GM21737 (cell line): Measurements from ENCODE around the gene ADAR.

ENCODE experiments used
- ATAC-seq: cut with Tn5 transposase; IDR thresholded peaks from one replicate; pipeline ENCODE4 v1.9.1; 2021; ENCODE audit warnings: mild to moderate bottlenecking, moderate library complexity; ENCODE audit not compliant: unreplicated experiment

ADAR gene

GRCh38 chr1:154616659-154617345 is 8.8 kb upstream of the ADAR start:
- ATAC-seq, result no peak

- ATAC-seq, result no peak
Measured at GRCh38 chr1:154615411-154615810, 7.4 kb upstream of the ADAR start.

GRCh38 chr1:154614901-154615300 is 6.9 kb upstream of the ADAR start:
- no peak for ATAC-seq

GRCh38 chr1:154614247-154614646 is 6.3 kb upstream of the ADAR start:
- ATAC-seq, result no peak

GRCh38 chr1:154611150-154611862 is 3.3 kb upstream of the ADAR start:
- ATAC-seq, result no peak

GRCh38 chr1:154609398-154610380 is 1.7 kb upstream of the ADAR start:
- no peak for ATAC-seq

GRCh38 chr1:154608397-154609270 is 648 bp upstream of the ADAR start:
- no peak for ATAC-seq

GRCh38 chr1:154607106-154607608 is 829 bp downstream of the ADAR start:
- ATAC-seq, result no peak

GRCh38 chr1:154605534-154605933 is 2.5 kb downstream of the ADAR start:
- no peak for ATAC-seq

GRCh38 chr1:154603317-154603716 is 4.7 kb downstream of the ADAR start:
- ATAC-seq, result no peak

GRCh38 chr1:154599658-154600057 is 8.3 kb downstream of the ADAR start:
- ATAC-seq, result no peak

GRCh38 chr1:154598871-154599635 is 8.9 kb downstream of the ADAR start:
- ATAC-seq, result no peak

GRCh38 chr1:154595621-154596020 is 12.4 kb downstream of the ADAR start:
- no peak for ATAC-seq

- ATAC-seq, result no peak
Measured at GRCh38 chr1:154594811-154595210, 13.2 kb downstream of the ADAR start.

GRCh38 chr1:154593390-154593789 is 14.6 kb downstream of the ADAR start:
- ATAC-seq, result no peak

- no peak for ATAC-seq
Measured at GRCh38 chr1:154591206-154591605, 16.8 kb downstream of the ADAR start.

GRCh38 chr1:154590756-154591155 is 17.2 kb downstream of the ADAR start:
- ATAC-seq, result no peak

- no peak for ATAC-seq
Measured at GRCh38 chr1:154589780-154590179, 18.2 kb downstream of the ADAR start.

GRCh38 chr1:154586641-154587040 is 21.3 kb downstream of the ADAR start:
- ATAC-seq, result no peak
